ENCODE data around the gene TBCD.

GRCh38 chr17:82901856-82902255 lies 150.0 kb downstream of the TBCD start:
- TF ChIP-seq EZH2 (IDR thresholded peaks at IDR 0.05; ENCODE audit: insufficient read depth, poor library complexity, severe bottlenecking) (no peak), EZH2phosphoT487 (IDR thresholded peaks at IDR 0.05; ENCODE audit: insufficient read depth, low read depth) (no peak)
